ENCODE measurements around the gene OSBPL10.
"Not testable (repeated sequence)": the region's sequence is repeated elsewhere in the genome, so short reads cannot be mapped to it uniquely, and the experiment has no call there.

The OSBPL10 gene

DNA sequence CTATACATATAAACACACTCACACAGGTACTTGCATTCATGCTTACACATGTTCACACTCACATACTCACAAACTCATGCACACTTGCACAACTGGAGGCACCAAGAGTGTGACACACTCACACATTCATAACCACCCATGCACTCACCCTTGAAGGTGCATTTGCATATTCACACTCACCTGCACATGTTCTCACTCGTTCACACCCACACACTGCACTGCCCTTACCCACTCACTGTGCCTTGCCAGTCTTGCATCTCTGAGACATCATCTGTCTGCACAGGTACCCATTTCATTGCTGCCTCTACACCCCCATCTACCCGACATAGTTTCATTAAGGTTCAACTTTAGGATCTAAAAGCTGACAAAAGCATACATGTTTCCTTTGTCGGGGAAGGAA lies 95.8 kb downstream of the OSBPL10 start:
- no peak for DNase-seq

DNA sequence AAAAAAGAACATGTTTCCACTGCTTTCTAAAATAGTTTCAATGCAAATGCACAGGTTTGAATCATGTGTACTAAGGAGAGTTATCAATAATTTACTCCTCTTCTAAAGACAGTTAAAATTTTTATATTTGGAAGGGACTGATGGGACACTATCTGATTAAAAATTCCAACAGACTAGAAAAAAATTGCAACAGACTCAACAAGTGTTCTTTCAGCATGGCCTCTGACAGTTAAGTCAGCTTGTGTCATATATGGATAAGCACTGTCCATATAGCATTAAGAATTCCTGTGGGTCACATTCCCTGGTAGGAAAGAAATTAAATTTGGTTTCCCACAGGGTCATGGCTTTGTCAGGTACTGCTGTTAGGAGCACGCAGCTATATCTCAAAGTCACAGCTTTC lies 96.8 kb downstream of the OSBPL10 start:
- DNase-seq: no peak

DNA sequence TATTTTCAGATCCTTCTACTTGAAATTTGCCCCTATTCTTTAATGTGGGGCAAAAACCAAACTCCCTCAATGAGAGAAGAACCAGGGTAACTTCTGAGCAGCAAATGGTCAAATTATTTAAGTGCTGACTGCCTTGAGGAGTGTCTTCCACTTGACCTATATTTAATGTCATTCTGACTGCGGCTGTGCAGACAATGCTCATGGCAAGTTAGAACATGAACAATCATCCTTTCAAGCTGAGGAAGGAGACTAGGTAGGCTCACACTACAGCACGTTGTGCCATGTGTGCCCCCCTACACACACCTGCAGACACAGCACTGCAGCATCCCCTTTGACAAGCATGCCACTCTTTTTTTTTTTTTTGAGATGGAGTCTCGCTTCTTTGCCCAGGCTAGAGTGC lies 98.2 kb downstream of the OSBPL10 start:
- no peak for DNase-seq

DNA sequence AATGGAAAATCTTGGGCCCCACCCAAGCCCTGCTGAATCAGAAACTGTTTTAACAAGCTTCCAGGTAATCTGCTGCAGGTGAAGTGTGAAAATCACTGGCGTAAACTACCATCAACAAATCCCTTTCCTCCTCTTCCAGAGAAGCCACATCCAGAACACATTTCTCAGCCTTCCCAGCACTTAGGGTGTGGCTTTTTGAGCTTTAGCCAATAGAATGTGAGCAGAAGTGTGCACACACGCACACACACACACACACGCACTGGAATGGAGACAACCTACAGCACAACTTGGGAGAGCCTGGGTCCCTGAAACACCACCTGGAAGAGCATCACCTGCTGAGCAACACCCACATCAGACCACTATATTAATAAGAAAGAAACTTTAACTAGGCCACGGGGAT lies 98.6 kb downstream of the OSBPL10 start:
- no peak for DNase-seq

DNA sequence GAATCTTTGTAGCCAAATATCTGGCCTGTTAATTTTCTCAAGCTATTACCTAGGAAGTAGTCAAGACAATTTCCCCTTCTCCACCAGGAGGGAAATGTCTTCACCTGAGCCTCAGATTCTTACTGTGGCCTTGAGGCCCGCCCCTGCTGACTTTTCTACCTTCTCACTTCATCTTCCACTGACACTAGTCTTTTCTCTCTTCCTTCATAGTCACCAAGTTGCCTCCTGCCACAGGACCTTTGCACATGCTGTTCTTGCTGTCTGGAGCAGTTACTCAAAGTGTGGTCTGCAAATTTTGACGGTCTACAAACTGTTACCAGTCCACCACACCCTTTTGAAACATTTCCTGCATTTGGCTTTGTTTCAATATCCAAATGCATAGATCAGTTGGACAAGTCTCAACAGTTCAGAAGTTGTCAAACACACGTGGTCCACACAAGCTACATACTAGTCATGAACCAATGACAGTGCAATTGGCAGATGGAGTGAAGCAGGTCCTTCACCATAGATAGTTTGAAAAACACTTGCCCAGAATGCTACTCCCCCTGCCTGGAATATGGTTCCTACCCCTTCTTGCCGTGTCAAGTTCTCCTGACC lies 100.5 kb downstream of the OSBPL10 start:
- no peak for DNase-seq

DNA sequence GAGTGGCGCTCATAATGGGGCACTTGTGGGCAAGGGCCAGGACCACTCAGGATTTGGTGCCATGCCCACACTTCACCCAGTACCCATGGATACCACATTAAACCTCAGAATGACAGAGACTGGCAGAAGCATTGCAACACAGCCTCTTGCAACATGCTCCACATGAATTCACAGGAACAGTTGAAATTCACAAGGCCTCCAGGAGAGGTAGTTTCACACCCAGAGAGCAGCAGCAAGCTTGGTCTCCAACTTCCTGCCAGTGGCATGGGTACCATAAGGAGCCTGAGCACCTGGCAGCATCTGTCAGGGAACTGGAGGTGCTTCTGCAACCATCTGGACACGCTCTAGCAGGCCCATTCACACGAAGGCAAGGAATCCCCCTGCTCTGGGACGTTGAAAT lies 101.0 kb downstream of the OSBPL10 start:
- no peak for DNase-seq

DNA sequence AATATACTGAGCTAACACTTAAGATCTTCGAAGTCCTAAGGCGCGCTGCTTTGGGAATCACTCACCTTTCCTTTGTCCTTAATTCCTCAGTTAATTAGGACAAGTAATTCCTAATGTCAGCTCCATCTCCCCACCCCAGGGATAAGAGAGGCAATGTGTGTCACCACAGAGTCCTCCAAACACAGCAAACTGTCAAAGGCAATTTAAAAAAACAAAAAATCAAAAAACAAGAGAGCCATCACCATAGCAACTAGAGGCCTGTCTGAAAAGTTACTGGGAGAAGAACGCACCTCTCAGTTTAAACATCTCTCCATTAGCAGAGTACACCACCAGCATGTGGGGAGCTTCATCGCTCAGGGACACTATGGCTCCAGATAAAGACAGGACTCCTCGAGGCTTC lies 101.7 kb downstream of the OSBPL10 start:
- DNase-seq: no peak

DNA sequence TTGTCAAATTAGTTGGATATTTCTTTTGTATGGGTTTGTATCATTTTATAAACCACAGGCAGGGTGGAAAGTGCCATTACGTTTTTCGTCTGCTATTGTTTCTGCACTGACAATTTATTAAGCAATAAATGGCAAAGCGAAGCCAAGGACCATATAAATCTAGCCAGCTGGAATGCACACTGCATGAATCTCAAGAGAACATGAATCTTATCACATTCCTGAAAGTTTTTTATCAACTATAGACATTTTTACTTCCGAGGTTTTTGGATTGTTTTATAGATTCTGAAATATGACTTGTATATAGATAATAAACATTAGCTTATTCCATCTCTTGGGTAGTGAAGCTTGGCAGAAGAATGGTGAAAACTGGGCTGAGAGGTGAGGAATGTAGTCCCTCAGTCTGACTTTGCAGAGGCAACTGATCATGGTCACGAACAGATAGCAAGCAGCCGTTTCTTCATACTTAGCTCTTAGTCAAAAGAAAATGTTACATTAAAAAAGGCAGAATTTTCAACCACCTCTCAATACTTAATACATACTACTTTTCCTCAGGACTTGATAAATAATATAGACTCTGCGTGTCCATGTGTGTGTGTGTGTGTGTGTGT lies 102.7 kb downstream of the OSBPL10 start:
- DNase-seq: no peak

DNA sequence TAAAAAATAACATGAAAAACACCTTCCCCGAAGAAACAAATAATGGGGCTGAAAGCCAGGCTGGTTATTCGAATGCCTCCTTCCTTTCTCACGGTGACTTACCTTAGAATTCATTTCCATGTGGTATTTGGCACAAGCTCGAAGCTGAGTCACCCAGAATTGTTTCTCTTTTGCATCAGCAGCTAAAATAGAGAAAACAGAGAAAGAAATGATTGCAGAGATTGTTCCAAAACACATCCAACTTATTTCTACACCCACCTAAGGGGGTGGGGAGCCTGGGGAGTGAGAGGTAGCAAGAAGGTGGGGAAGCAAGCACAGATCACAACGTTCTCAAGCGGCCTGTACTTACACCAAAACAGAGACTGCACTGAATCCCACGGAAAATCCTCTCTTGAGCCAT lies 104.7 kb downstream of the OSBPL10 start:
- DNase-seq: no peak

DNA sequence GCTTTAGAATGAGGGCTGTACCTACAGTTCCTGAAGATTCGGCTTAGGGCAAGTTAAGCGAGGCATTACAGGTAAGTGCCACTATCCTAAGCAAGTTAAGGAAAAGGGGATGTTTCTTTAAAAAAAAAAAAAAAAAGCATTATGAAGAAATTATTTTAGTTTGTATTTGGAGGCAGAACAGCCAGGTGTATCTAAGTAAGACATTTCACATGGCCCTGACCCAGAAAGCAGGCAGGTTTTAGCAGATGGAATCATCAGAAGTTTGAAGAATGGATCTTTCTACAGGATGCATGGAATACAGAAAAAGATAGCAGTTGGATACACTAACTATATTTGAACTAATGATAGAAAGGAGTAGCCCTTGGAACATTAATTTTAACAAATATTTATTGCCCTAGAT lies 105.6 kb downstream of the OSBPL10 start:
- DNase-seq: no peak

DNA sequence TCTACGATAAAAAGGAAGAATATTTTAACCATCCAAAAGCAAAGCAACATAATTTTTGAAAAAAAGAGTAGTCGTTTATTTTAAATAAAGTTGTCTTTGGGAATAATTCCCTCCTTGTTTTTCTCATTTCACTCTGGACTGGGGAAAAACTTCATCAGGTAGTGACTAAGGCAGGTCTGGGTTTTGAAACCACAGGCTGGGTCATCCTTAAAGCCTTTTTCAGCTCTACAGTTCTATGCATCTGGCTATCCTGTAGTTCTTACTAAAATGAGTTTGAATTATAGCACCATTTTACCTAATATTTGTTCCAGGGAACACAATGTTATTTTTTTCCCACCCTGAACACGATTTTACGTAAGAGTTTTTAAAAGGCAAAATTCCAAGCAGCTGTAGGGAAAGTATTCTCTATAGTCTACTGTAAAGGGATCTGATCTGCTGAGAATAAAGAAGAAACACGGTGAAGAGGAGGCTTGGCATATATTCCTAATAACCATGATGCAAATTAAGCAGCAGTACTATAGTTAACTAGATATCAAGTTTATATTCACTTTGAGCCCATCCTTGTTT lies 107.7 kb downstream of the OSBPL10 start:
- DNase-seq: no peak

DNA sequence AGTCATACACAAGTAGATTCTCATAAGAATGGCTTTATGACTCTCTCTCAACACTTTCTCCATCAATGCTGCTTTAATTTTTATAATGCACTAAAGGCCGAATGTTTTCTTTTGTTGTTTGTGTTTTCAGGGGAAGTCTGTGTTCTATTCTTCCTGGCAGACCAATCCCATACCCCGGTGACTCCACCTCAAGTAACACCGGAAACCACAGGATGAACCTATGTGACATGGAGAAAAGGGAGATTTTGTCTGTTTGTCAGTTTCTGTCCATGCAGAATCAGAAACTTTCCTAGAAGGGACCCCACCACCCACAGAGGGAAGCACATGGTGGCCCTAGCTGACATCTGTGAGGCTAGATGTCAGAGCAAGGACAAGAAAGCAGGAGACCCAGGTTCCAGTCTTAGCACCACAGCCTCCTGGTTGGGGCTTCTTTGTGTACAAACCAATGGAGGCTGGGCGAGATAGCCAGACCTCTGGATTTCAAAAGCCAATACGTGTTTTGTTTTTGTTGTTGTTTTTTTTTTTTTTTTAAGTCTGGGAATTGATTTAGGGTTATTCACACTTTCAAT lies 109.0 kb downstream of the OSBPL10 start:
- no peak for DNase-seq

DNA sequence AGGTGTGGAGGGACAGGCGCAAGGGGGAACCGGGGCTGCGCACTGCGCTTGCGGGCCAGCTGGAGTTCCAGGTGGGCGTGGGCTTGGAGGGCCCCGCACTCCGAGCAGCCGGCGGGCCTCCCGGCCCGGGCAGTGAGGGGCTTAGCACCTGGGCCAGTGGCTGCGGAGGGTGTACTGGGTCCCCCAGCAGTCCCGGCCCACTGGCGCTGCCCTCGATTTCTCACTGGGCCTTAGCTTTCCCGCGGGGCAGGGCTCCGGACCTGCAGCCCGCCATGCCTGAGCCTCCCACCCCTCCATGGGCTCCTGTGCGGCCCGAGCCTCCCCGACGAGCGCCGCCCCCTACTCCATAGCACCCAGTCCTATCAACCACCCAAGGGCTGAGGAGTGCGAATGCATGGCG lies 111.0 kb downstream of the OSBPL10 start:
- DNase-seq: not testable (repeated sequence)

DNA sequence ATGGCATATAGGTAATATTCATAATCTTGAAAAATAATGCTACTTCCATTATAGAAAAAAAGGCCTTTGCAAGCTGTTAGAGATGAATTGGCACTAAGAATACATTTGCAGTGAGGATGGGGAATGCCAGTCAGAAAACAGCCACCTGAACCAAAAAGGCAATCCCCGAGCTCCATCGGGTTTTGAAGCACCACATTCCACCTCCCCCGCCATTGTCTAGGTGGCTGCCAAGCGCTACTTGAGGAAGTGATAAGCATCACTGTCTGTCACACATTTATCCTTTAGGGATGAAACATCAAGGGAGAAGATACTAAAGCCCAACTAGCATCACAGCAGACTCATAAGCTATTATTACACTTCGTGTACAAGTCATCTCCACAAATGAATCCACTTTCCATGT lies 112.8 kb downstream of the OSBPL10 start:
- no peak for DNase-seq

DNA sequence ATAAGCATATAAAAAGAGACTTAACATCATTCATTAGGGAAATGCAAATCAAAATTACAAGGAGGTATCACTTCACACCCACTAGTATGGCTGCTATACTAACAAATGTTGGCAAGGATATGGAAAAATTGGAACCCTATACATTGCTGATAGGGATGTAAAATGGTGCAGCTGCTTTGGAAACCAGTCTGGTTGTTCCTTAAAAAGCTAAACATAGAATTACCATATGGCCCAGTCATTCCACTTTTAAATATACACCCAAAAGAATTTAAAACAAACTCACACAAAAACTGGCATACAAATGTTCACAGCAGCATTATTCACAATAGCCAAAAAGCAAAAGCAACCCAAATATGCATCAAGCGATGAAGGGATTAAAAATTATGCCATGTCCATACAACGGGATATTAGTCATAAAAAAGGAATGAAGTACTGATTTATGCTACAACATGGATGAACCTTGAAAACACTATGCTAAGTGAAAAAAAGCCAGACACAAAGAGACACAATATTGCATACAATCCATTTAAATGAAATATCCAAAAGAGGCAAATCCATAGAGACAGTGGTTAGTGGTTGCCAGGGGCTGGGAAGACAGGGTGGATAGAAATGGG lies 118.3 kb downstream of the OSBPL10 start:
- DNase-seq: no peak

DNA sequence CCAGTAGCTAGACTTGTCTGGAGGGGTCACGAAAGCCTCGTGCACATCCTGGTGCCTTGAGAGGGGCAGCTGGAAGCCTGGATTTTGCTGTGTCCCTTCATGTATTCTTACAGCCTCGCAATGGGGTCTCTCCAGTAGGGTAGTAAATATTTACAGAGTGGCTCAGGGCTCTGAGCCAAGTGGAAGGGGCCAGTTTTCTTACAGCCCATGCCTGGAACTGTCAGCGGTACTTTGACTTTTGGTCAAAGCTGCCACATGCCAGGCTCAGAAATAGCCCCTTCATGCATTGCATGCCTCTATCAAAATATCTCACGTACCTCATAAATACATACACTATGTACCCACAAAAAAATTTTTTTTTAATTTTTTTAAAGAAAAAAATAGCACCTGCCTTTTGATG lies 119.2 kb downstream of the OSBPL10 start:
- no peak for DNase-seq

DNA sequence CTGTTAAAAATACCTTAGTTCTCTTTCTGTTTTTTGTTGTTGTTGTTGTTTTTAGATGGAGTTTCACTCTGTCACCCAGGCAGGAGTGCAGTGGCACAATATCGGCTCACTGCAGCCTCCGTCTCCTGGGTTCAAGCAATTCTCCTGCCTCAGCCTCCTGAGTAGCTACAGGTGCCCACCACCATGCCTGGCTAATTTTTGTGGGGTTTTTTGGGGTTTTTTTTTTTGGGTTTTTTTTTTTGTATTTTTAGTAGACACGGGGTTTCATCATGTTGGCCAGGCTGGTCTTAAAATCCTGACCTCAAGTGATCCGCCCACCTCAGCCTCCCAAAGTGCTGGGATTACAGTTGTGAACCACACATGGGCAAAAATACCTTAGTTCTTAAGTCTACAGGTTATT lies 120.4 kb downstream of the OSBPL10 start:
- not testable (repeated sequence) for DNase-seq

DNA sequence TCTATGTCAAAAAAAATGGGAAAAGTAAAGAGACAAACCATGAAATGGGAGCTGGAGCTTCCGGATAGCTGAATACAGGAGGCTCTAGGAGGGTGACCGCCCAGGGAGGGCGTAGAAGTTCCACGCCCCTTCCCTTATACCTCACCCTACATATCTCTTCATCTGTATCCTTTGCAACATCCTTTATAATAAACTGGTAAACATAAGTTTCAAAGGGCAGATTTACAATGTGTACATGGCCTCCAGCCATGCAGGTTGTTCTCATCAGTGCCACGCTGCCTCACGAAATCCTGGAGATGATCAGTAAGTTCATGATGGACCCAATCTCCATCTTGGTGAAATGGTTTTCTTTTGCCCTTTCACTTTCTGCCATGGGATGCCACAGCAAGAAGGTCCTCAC lies 121.8 kb downstream of the OSBPL10 start:
- DNase-seq: no peak

DNA sequence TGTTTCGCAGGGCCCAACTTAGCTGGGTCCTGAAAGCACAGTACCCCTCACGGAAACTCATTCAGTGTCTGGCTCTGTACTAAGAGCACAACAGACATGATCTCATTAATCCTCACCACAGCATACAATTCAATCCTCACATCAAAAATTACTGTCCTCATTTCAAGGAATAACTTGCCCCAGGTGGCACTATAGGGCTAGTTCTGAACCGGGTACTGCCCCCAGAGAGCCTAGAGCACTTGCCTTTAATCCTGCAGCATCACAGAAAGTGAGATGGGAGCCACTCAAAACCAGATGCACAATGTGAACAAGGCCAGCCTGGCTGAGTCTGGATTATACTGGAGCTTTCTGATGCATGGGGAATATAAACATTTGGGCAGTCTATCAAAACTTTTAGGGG lies 122.6 kb downstream of the OSBPL10 start:
- no peak for DNase-seq

DNA sequence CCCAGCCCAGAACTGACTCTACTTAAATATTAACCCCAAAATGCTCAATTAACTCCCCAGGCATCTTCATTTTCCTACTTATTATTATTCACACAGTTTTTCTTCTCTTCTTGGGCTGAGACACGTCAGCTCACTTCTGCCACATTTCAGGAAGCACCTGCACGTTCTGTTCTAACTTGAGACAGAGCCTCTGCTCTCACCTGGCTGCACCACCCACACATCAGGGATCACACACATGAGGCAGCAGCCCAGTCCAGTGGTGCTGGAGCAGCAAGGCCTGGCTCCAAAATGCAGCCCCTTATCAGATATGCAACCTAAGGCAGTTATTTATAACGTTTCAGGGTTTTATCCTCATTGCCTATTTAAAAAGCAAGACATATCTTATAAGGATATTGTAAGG lies 127.5 kb downstream of the OSBPL10 start:
- no peak for DNase-seq

DNA sequence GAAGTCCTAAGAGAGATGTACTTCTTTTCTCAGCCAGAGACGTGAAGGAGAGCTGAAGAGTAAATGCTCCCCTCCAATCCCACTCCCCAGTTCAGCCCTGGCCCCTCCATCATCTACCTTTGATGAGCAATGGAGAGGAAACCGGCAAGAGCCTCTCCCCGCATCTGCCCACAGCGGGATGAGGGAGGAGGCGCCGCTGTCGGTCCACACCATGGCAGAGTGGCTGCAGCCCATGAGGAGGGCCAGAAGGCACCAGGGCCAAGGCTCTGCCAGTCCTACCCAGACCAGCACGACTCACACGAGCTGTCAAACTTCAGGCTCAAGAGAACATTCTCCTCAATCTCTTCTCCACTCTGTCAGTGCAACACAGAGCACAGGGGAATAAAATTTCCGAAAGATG lies 129.8 kb downstream of the OSBPL10 start:
- DNase-seq: no peak

DNA sequence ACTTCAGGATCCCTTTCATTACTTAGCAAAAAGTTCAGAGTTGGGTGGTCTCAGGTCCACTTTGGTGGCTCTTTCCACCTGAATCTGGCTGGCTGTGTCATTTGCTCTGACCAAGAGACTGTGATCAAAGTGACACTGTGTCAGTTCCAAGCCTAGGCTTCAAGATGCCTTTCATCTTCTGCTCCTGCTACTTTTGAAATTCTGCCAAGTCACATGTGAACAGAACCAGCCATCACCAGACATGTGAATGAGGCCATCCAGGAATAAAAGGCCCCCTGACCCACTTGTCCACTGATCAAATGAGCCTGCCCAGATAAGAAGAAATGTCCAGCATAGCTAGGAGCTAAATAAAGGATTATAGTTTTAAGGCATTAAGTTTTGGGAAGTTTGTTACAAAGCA lies 132.2 kb downstream of the OSBPL10 start:
- no peak for DNase-seq

DNA sequence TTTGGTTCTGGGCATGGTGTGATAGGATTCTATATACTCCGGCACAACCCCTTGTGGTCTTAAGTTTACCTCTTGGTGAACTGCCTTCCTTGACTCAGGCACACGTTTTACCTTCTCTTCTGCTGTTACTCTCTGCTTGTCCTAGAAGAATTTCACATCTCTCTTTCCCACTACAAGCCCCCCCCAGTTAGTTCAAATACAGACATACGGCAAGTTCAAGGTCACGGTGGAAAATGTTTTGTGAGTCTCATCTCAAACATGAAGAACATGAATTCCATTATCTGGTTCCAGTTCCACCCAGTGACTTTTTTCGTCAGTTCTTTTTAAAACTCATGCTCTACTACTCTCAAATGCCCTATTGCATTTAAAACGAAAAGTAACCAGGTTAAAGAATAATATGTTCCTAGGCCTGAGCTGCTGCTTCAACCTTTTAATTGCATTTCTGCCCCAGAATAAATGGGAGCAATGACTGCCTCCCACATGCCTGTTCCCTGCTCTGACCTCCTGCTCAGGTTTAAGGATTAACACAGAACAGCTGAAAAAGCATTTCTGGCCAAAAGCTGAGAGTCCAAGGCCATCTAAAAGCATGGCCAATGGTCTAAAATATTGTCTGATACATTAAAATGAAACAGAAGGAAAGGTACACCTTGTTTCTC lies 132.8 kb downstream of the OSBPL10 start:
- DNase-seq: no peak

DNA sequence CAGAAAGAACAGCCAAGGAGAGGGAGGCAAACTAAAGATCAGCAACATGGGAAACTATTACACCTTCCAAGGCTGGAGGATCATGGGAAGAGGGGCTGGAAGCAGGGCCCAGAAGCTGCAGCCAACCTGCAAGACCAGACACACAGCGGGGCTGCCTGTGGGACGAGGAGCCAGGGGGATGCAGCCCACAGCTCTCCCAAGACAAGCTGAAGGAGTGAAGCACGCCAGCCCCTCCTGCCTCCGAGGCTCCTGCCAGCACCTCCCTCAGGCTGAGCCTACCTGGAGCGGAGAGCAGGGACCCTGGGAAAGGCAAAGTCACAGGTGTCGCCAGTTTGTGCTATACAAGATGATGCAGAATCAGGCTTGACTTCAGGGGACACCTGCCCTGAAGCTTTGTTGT lies 133.3 kb downstream of the OSBPL10 start:
- DNase-seq: no peak
